GM12872 (cell line): ENCODE data around the gene CDH26.

Experiments used
- CTCF ChIP-seq: IDR thresholded peaks from 3 replicates; pipeline ENCODE4 v1.5.1; 2011; ENCODE audit warnings: low read depth, mild to moderate bottlenecking, low read length, moderate library complexity; ENCODE audit not compliant: insufficient read depth

The CDH26 gene

GRCh38 chr20:59971428-59971827, 13.2 kb downstream of the CDH26 start:
- TF ChIP-seq CTCF, result no peak

GRCh38 chr20:59972037-59972801, 14.0 kb downstream of the CDH26 start:
- TF ChIP-seq CTCF, result no peak

GRCh38 chr20:59976156-59976782, 18.0 kb downstream of the CDH26 start:
- TF ChIP-seq CTCF, result no peak

- no peak for TF ChIP-seq CTCF
Measured at GRCh38 chr20:59977086-59977485, 18.9 kb downstream of the CDH26 start.

- no peak for TF ChIP-seq CTCF
Measured at GRCh38 chr20:59983076-59983475, 24.9 kb downstream of the CDH26 start.

GRCh38 chr20:59984541-59984940, 26.3 kb downstream of the CDH26 start:
- TF ChIP-seq CTCF, result no peak

GRCh38 chr20:59985164-59985563, 26.9 kb downstream of the CDH26 start:
- no peak for TF ChIP-seq CTCF
